Liver (tissue), 3 donors: Measurements from ENCODE around the gene ZNF559.
"Not testable (repeated sequence)": the region's sequence is repeated elsewhere in the genome, so short reads cannot be mapped to it uniquely, and the experiment has no call there.

ENCODE experiments used
- CTCF ChIP-seq: fragments of 150-350 bp; IDR thresholded peaks from 2 replicates; pipeline ENCODE4 v1.5.1; 2017; ENCODE audit warnings: improper control_type of control experiment, low read depth, low read length; ENCODE audit not compliant: missing input control
- EGR1 ChIP-seq, 2 donors: IDR thresholded peaks; 2 replicates each; pipeline ENCODE4 v1.6.1; 2016 to 2018; ENCODE audit warnings: antibody characterized with exemption in 2 of 2, low read depth in 2 of 2
- GABPA ChIP-seq, 2 donors: IDR thresholded peaks in 1 of 2; conservative IDR thresholded peaks in 1 of 2; 2 replicates each; pipeline ENCODE4 v1.6.1; 2016; ENCODE audit warnings: antibody characterized with exemption in 2 of 2, mild to moderate bottlenecking in 1 of 2, moderate library complexity in 1 of 2
- RXRA ChIP-seq, 2 donors: IDR thresholded peaks; 2 replicates each; pipeline ENCODE4 v1.6.1; 2017 to 2018; ENCODE audit warnings: antibody characterized with exemption in 2 of 2, mild to moderate bottlenecking in 1 of 2
- TAF1 ChIP-seq: conservative IDR thresholded peaks from 2 replicates; pipeline ENCODE4 v1.6.1; 2016; ENCODE audit warnings: antibody characterized with exemption, mild to moderate bottlenecking
- donor health status: healthy.
- donor health status: healthy.

GRCh38 chr19:9322201-9322600, 1.8 kb upstream of the ZNF559 start:
- TF ChIP-seq RXRA (IDR thresholded peaks at IDR 0.05); CTCF; GABPA (IDR thresholded peaks at IDR 0.05 in 1 of 2, conservative IDR thresholded peaks at IDR 0.05 in 1 of 2); TAF1; EGR1 (IDR thresholded peaks at IDR 0.05; ENCODE audit: low read depth in 2 of 2): not testable (repeated sequence)
